Stomach (tissue), 9 donors: Measurements from ENCODE around the gene VRK2. TPM values are rescaled to one million over a fixed set of nuclear protein-coding genes. Genes with fewer than 3 reads are reported as not detected.
"Not testable (repeated sequence)": the region's sequence is repeated elsewhere in the genome, so short reads cannot be mapped to it uniquely, and the experiment has no call there.

Experiments
- DNase-seq, 2 donors: peaks; one replicate each; pipeline versions ENCODE4 v3.0.0 to v3.0.0-alpha.2; 2013 to 2019
- H3K27ac ChIP-seq, 5 donors: fragments of 200-600 bp in 4 of 5; sonication (generic) in 4 of 5; one replicate each; pipeline ENCODE4 v1.5.1; 2013 to 2019; ENCODE audit warnings: mild to moderate bottlenecking in 1 of 5, moderate library complexity in 1 of 5
- H3K27me3 ChIP-seq, 3 donors: fragments of 200-600 bp; sonication (generic); one replicate each; pipeline ENCODE4 v1.5.1; 2017 to 2019; ENCODE audit warnings: mixed run types in 1 of 3
- H3K36me3 ChIP-seq, 4 donors: fragments of 200-600 bp; sonication (generic); 1 replicate in 3 of 4; 2 replicates in 1 of 4; pipeline ENCODE4 v1.5.1; 2016 to 2019
- H3K4me1 ChIP-seq, 4 donors: fragments of 200-600 bp; sonication (generic); one replicate each; pipeline ENCODE4 v1.5.1; 2016 to 2019
- H3K4me3 ChIP-seq, 4 donors: fragments of 200-600 bp; sonication (generic) in 3 of 4; one replicate each; pipeline ENCODE4 v1.5.1; 2016 to 2019; ENCODE audit warnings: mild to moderate bottlenecking in 1 of 4
- H3K9me3 ChIP-seq, 4 donors: fragments of 200-600 bp; sonication (generic); one replicate each; pipeline ENCODE4 v1.5.1; 2016 to 2019
- CTCF ChIP-seq, 7 experiments: fragments of 450-650 bp in 4 of 7; fragments of 200-600 bp in 3 of 7; sonication (generic) in 3 of 7; IDR thresholded peaks; one replicate each; pipeline ENCODE4 v1.5.1; 2016 to 2019; ENCODE audit warnings: antibody characterized with exemption in 7 of 7, control low read depth in 2 of 7, mild to moderate bottlenecking in 1 of 7
- EP300 ChIP-seq: sonication (generic); formaldehyde crosslinking; IDR thresholded peaks from one replicate; pipeline ENCODE4 v1.6.1; 2017; ENCODE audit warnings: antibody characterized with exemption
- POLR2A ChIP-seq, 4 donors: fragments of 450-650 bp; IDR thresholded peaks; one replicate each; pipeline ENCODE4 v1.6.1; 2016; ENCODE audit warnings: antibody characterized with exemption in 4 of 4, control low read depth in 2 of 4, mild to moderate bottlenecking in 1 of 4, moderate library complexity in 1 of 4
- POLR2AphosphoS5 ChIP-seq, 3 donors: sonication (generic); formaldehyde crosslinking; IDR thresholded peaks; one replicate each; pipeline ENCODE4 v1.6.1; 2016; ENCODE audit warnings: antibody characterized with exemption in 3 of 3
- WGBS, 5 donors: extraction: QIAGEN DNeasy Blood & Tissue Kit in 3 of 5; methylation state at CpG; one replicate each; pipeline versions ENCODE4 v1.1.5 to v1.1.7; 2013 to 2018; 5-methylcytosine and 5-hydroxymethylcytosine counted together
- intact Hi-C: fragments of 100-400 bp; cut with DNase I; formaldehyde crosslinking; loops from one replicate; pipeline ENCODE4 v1.15.1; 2023; ENCODE audit warnings: low total_unique reads
- polyA plus RNA-seq, 3 donors: library from polyadenylated mRNA; stranded (reverse); fragments of 200-250 nt; gene quantifications; one replicate each; pipeline ENCODE4 v1.2.3, GENCODE V29; 2013
- total RNA-seq, 5 donors: library from RNA; depleted of rRNA; stranded (reverse); fragments of >200 nt; gene quantifications; one replicate each; pipeline versions ENCODE4 v1.1.0 to v1.2.3, GENCODE V29; 2014 to 2016
- donor health status: healthy with polysubstance abuse.
- donor health status: Bipolar disorder and iron deficiency.
- donor health status: healthy.

VRK2 gene
- total and polyA plus RNA-seq, 8 donors = 10.0 to 29.9 (median 14.4) TPM

GRCh38 chr2:58180635-58181034 lies 134.0 kb downstream of the VRK2 start:
- TF ChIP-seq CTCF (IDR thresholded peaks at IDR 0.05) (no peak), POLR2AphosphoS5 (IDR thresholded peaks at IDR 0.05) (no peak), POLR2A (IDR thresholded peaks at IDR 0.05) (no peak), EP300 (no peak)
- Histone ChIP-seq H3K27ac (no peak overlapping the region), H3K9me3 (no peaks in the 10 kb centered on the region), H3K4me3 (no peak overlapping the region), H3K36me3 (peaks cover 0 to 8% (median 0%) of the 10 kb centered on the region in 4 donors), H3K4me1 (no peaks in the 10 kb centered on the region), H3K27me3 (no peaks in the 10 kb centered on the region)
- intact Hi-C loops = no loop called here
- 95 to 99% (median 97%) methylated on average over 5 of the region's 5 CpGs for WGBS, 5 donors
- DNase-seq = no peak

- no peaks in the 10 kb centered on the region for H3K9me3 ChIP-seq
- no peak overlapping the region for H3K4me3 ChIP-seq
- no peaks in the 10 kb centered on the region for H3K4me1 ChIP-seq
- TF ChIP-seq POLR2A (IDR thresholded peaks at IDR 0.05) (no peak), CTCF (IDR thresholded peaks at IDR 0.05) (no peak), EP300 (no peak), POLR2AphosphoS5 (IDR thresholded peaks at IDR 0.05) (no peak)
- H3K27me3 ChIP-seq = no peaks in the 10 kb centered on the region
- H3K36me3 ChIP-seq = peaks cover 0 to 10% (median 7%) of the 10 kb centered on the region in 4 donors
- no peak overlapping the region for H3K27ac ChIP-seq
- DNase-seq = no peak
- WGBS, 5 donors = 86 to 98% (median 95%) methylated on average over 1 of the region's 1 CpG
- intact Hi-C loops = no loop called here
Measured at GRCh38 chr2:58182527-58182926, 135.9 kb downstream of the VRK2 start.

GRCh38 chr2:58186501-58186900 lies 139.9 kb downstream of the VRK2 start:
- Histone ChIP-seq H3K27me3 (no peaks in the 10 kb centered on the region), H3K36me3 (peaks cover 0 to 26% (median 15%) of the 10 kb centered on the region in 4 donors), H3K4me3 (no peak overlapping the region), H3K4me1 (no peaks in the 10 kb centered on the region), H3K9me3 (no peaks in the 10 kb centered on the region), H3K27ac (no peak overlapping the region)
- intact Hi-C loops = no loop called here
- no peak for TF ChIP-seq POLR2A (IDR thresholded peaks at IDR 0.05)
- TF ChIP-seq EP300 = no peak
- TF ChIP-seq POLR2AphosphoS5 (IDR thresholded peaks at IDR 0.05) = no peak
- DNase-seq = no peak
- WGBS, 5 donors = 82 to 99% (median 87%) methylated on average over 4 of the region's 4 CpGs

GRCh38 chr2:58187022-58187421 lies 140.4 kb downstream of the VRK2 start:
- 93 to 99% (median 98%) methylated on average over 6 of the region's 6 CpGs for WGBS, 5 donors
- DNase-seq, H3K27ac ChIP-seq, H3K4me3 ChIP-seq, H3K9me3 ChIP-seq, intact Hi-C loops, H3K27me3 ChIP-seq, H3K4me1 ChIP-seq: not testable (repeated sequence)
- H3K36me3 ChIP-seq = peaks cover 0 to 26% (median 15%) of the 10 kb centered on the region in 4 donors

- H3K27ac ChIP-seq = no peak overlapping the region
- H3K4me3 ChIP-seq = no peak overlapping the region
- H3K4me1 ChIP-seq = no peaks in the 10 kb centered on the region
- intact Hi-C loops = no loop called here
- no peaks in the 10 kb centered on the region for H3K9me3 ChIP-seq
- peaks cover 0 to 15% (median 11%) of the 10 kb centered on the region in 4 donors for H3K36me3 ChIP-seq
- no peaks in the 10 kb centered on the region for H3K27me3 ChIP-seq
- no peak for DNase-seq
- WGBS, 5 donors = 61 to 76% (median 71%) methylated on average over 2 of the region's 2 CpGs
- TF ChIP-seq POLR2A (IDR thresholded peaks at IDR 0.05) (no peak), CTCF (IDR thresholded peaks at IDR 0.05) (no peak), POLR2AphosphoS5 (IDR thresholded peaks at IDR 0.05) (no peak), EP300 (no peak)
Measured at GRCh38 chr2:58194458-58194857, 147.9 kb downstream of the VRK2 start.
